Inflammatory macrophage treated with lipopolysaccharide for 4 hours (primary cell): Measurements from ENCODE around the gene ATP9B.
"Not testable (repeated sequence)": the region's sequence is repeated elsewhere in the genome, so short reads cannot be mapped to it uniquely, and the experiment has no call there.

ENCODE experiments used
- DNase-seq: peaks from one replicate; pipeline ENCODE4 v3.0.0-alpha.2; 2020

The ATP9B gene

DNA sequence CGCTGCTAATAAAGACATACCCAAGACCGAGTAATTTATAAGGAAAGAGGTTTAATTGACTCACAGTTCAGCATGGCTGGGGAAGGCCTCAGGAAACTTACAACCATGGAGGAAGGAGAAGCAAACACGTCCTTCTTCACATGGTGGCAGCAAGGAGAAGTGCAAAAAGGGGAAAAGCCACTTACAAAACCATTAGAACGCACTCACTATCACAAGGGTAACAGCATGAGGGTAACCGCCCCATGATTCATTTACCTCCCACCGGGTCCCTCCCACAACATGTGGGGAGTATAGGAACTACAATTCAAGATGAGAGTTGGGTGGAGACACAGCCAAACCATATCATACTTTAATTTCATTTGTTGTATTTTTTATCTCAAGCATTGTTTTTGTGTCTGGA lies 67.5 kb downstream of the ATP9B start:
- peak; percentile 80 for DNase-seq

DNA sequence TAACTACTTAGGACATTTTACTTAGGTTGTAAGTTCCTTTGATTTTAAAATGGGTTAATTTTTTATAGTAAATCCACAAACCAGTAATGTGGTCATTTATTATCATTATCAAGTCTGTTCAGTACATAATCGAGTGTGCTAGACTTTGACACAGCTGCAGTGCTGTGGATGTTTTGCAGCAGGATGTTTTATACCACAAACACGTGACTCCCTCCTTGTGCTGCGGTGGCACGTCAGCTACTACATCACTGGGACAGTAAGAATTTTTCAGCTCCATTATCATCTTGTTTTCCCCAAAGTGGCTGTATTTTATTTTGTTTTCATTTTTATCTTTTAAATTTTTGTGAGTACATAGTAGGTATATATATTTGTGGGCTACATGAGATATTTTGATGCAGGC lies 70.0 kb downstream of the ATP9B start:
- DNase-seq = no peak

DNA sequence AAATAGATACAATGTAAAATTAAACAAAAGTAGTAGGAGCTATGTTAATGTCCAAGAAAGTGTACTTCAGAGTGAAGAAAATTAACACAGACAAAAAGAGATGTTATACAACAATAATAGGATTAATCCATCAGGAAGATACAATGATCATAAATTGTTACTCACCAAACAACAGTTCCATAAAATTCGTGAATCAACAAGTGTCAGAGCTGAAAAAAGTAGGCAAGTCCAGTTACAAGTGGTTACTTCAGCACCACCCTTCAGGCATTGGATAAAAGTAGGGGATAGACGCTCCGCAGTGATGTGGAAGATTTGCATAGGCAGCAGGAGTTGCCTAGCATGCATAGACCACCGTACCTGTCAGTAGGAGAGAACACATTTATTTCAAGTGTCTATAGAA lies 77.8 kb downstream of the ATP9B start:
- DNase-seq = no peak

DNA sequence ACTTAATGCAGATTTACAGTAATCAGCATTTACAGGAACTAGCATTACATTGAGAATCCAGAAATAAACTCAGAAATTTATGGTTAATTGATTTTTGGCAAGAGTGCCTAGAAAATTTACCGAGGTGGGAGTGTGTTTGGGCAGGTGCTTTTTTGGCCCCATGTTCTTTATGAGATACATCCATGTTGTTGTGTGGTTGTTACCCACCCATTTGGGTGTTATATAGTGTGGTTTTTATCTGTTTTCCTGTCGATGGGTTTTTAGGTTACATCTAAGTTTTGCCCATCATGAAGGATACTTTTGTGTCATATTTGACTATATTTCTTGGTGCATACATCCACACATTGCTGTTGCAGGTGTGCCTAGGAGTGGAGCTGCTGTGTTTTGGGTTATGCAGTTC lies 82.0 kb downstream of the ATP9B start:
- no peak for DNase-seq

DNA sequence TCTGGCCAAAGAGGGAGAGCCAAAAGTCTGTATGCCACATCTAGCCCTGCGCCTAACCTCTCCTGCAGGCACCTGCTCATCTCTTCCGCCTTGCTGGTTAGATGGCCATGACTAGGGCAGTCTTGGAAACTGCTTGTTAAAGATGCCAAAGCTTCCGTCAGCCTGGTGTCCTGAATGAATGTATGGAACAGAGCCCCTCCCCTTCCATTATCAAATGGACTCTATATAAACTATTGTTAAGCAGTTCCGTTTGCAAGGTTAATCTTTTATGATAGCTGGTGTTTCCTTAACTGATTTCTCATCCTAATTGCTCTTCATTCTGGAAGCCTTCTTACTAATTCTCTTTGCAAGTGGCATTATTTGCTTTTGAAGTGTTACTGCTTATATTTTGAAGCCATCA lies 87.1 kb downstream of the ATP9B start:
- no peak for DNase-seq

DNA sequence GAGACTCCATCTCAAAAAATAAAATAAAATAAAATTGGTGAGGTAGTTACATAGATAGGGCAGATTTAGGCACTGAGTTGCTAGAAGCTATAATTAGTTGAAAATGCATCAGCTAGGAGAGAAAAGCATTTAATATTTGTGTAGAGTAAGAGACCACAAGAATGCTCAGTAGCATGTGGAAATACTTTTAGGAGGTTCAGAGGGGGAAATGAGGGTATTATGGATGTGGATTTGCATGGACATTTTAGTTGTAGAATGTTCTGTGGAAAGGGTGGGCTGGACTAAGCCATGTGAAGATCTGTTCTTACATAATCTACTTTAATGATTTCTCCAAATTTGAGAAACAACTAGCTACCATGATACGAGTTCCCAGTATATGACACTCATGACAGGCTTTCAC lies 95.5 kb downstream of the ATP9B start:
- no peak for DNase-seq

DNA sequence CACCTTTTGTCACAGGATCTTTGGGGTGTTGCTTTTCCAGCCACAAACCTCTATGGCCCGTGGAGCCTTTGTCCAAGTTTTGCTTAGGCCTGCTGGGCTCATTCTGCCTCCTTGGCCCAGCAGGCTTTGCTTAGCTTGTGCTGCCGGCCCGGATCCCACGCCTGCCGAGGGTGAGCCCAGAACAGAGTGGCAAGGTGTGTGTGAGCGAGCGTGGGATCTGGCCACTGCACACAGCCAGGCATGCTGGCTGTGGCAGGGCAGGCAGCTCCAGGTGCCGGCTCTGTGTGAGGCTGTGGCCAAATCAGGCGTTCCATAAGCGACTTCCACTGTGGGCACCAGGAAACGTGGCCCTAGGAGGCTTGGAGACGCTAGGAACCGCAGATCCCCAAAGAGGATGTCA lies 97.5 kb downstream of the ATP9B start:
- no peak for DNase-seq

DNA sequence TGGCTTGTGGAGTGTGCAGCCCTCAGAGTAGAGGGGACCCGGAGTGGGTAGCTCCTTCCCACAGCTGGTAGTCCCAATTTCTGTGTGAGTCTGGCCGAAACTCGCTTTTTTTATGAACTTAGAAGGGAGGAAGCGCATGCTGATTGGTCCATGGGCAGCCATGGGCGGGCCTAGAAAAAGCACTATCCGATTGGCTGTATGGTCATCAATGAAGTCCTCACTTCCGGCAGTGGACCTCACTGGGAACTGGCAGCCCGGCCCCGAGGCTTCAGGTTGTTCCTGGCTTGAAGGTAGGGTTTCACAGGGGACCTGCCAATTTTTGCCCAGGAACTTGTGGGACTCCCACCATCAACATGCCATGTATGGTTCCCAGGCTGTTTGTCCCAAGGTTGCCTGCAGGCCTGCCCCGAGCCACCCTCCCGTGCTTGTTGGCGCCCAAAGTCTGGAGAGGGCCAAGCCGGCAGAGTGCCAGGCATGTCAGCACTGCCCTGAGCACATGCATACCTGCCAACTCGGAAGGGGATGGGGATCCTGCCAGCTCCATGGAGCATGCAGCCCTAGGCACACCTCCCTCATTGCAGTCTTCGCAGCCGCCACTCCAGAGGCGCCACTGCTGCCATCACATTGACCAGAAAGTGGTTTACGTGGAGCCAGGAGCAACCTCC lies 98.5 kb downstream of the ATP9B start:
- DNase-seq = no peak

DNA sequence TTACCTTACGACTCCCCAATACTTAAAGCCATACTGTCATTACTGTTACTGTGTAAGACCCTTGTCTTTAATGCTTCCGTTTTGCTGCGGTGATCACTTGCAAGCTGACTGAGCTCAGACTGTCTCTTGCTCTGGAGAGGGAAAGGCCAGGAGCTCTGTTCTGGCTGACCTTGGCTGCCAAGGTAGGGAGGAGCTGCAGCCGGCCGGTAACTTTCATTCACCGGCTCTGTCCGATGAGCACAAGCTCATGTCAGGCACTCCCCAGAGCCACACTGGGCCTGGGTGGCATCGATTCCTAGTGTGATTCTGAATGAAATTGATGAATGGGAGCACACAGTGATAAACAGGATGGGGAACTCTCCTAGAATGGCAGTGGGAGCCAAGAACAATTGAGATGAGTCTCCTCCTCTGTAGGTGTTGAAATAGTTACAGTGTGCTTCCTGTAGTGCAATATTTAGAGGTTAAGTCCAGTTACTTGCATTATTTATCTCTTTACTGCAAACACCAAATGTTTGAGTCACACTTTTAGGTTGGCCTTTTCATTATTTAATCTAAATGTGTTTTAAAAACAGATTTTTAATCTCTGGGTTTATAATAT lies 100.9 kb downstream of the ATP9B start:
- peak; percentile 57 for DNase-seq

DNA sequence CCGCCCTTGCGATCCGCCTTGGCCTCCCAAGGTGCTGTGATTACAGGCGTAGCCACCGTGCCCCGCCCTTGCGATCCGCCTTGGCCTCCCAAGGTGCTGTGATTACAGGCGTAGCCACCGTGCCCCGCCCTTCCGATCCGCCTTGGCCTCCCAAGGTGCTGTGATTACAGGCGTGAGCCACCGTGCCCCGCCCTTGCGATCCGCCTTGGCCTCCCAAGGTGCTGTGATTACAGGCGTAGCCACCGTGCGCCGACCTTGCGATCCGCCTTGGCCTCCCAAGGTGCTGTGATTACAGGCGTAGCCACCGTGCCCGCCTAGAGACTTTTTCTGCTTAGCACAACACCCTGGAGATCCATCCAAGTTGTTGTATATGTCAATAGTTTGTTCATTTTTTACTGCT lies 103.1 kb downstream of the ATP9B start:
- DNase-seq = not testable (repeated sequence)

DNA sequence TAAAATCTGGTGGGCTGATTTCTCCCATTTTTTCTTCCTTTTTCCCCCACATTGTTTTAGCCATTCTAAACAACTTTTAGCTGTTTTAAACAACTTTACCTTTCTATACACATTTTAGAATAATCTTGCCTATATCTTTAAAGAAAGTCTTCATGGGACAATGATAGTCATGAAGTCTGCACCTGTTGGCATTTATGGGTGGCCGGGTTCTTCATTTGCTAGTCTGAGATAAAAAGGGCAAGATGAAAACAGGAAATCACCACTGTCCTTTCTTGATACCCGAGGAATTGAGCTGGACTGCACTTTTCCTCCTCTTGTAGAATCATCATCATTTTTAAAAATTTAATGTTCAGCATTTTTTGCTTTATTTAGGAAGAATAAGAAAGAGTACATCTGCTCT lies 104.5 kb downstream of the ATP9B start:
- no peak for DNase-seq

DNA sequence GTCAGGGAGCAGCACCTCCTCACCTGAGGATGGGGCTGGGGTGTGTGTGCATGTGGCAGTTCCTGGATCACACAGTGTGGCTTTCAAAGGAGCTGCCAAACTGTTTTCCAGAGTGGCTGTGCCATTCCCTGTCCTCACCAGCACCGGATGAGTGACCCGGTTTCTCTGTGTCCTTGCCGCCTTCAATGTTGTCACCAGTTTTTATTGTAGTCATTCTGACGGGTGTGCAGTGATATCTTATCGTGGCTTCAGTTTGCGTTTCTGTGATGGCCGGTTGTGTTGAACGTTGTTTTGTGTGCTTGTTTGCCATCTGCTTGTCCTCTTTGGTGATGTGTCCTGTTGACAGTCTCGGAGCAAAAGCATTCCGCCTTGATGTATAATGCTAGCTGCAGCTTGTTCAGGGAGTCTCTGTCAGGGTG lies 108.9 kb downstream of the ATP9B start:
- no peak for DNase-seq

DNA sequence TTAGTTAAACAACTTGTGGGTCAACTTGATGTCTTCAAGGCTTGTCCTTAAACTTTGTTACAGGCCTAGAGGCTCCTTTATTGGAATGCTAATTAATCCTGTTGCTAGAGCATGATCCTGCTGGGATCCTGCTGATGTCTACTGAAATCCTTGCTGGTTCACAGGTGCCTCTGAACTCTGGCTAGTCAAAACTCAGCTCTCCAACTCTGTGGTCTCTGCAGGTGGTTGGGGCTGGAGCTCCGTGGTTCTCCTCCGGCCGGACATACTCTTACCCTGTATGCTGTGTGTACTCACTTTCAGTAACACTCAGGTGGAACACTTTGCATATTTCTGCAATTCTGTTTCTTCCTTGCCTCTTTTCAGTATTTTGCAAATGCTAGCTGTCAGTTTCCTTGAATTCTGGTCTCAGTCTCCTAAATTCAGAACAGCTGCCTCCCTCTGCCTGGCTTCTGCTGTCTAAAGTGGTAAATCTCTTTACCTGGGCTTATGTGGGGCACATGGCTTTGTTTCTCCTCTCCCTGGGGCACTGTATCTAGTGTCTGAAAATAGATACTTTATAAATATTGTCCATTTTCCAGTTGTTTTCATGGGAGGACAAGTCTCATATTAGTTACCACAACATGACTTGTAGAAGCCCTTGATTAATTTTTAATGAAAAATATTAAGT lies 113.0 kb downstream of the ATP9B start:
- no peak for DNase-seq

DNA sequence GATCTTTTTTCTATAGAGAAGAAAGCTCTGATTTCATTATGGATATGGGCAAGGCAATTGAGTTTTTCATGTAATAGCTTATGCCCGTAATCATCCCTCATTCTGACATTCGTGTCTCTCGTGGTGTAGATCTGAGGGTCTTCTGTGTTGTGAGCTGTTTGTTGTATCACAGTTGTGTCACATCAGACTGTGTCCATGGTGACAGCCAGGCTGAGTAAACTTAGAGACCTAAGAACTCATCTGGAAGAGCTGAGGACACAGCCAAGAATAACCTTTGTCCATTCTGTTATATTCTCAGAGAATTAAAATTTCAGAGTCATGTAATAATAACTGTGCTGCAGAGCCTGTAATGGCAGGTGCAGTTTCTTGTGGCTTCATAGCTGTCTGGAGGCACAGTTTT lies 116.5 kb downstream of the ATP9B start:
- DNase-seq = no peak

DNA sequence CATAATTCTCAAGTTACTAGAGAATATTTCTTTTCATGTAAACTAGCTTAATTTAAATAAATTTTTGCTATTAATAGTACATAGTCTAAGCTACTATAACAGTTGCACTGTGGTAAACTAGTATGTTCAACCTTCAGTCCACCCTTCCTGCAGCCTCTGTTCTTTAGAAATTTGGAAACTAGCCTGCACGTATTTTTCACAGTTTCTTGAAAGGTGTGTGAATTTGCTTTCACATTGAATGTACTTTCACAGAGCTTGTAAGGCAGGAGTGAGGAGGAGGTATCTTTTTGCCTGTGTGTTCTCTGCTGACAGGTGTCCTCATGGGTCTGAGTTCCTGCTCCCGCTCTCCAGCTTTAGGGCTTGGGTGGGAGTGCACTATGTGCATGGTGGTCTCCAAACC lies 117.5 kb downstream of the ATP9B start:
- DNase-seq = no peak

DNA sequence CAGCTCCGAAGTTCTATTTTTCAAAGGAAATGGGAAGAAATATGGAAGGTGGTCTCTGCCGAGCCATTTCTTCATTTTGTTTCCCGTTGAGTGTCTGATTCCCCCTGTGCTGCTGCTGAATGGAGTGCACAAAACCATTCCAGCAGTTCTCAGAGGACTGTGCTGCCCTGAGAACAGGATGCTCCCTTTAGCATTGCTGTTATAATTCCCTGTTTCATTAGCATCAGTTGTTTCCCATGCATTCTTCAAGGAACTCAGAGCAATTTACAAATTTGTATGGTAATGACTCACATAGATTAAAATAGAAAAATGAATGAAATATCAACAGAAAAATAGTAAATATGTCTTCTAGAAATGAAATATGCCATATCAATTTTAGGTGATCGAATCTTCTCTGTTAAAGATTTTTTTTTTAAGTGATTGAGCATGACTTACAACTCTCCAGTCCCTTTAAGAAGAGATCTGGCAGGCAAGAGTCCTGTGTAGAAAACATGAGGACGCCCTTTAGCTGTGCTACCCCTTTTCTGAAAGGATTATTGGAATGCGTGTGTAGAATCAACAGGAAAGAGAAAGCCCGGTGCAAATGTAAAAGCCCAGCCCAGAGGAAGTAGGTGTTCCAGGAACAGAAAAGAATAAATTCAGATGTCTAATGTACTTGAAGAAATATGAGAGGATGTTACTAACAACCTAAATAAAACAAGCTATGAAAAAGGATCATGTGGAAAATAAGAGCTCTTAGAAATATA lies 118.5 kb downstream of the ATP9B start:
- DNase-seq = no peak

DNA sequence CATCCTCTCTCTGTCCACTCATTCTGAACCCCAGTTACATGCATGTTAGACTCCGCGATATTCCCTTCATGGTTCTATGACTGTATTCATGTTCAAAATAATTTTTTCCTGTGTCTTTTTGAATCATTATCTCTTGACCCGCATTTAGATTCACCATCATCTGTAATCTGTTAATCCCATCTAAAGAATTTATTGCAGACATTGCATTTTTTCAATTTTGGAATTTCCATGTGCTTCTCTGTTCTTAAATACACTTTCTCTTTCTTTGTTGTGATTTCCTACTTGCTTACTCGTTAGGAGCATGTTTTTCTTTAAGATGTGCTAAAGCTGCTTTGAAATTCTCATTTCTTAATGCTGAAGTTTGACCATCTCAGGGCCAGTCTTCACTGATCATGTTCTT lies 122.2 kb downstream of the ATP9B start:
- DNase-seq = no peak

DNA sequence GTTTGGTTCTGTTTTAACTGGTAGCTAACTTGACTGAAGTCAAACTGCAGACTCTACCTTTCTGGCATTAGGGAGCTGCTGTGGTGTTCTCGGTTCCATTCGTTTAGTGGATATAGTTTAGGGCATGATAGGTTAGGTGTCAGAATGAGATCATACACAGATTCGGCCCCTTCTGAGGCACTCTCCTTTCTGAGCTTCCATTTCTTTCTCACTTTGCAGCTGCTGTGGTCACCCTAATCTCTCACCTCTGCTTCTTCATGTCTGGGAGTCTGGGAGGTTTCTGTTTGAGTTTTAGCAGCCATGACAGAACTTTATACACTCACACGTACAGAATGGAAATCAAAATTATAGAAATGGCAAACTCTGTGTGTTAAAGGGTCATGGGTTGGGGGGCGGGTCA lies 122.8 kb downstream of the ATP9B start:
- no peak for DNase-seq

DNA sequence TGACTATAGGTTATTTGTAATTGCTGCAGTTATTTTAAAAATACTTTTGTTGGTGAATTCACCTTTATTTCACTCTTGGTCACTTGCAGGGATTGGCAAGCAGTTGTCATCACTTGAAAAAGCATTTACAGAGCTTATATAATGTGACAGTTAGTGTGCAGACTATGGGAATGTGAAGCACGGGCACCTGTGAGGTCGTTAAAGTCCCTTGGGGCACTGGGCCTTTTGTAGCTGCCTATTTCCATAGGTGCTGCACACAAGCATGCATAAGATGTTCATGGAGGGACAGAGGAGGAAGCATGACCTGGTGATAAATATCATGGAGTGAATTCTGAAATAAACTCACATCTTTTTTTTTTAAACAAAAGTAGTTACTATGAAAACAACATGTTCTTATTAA lies 124.6 kb downstream of the ATP9B start:
- DNase-seq = no peak

DNA sequence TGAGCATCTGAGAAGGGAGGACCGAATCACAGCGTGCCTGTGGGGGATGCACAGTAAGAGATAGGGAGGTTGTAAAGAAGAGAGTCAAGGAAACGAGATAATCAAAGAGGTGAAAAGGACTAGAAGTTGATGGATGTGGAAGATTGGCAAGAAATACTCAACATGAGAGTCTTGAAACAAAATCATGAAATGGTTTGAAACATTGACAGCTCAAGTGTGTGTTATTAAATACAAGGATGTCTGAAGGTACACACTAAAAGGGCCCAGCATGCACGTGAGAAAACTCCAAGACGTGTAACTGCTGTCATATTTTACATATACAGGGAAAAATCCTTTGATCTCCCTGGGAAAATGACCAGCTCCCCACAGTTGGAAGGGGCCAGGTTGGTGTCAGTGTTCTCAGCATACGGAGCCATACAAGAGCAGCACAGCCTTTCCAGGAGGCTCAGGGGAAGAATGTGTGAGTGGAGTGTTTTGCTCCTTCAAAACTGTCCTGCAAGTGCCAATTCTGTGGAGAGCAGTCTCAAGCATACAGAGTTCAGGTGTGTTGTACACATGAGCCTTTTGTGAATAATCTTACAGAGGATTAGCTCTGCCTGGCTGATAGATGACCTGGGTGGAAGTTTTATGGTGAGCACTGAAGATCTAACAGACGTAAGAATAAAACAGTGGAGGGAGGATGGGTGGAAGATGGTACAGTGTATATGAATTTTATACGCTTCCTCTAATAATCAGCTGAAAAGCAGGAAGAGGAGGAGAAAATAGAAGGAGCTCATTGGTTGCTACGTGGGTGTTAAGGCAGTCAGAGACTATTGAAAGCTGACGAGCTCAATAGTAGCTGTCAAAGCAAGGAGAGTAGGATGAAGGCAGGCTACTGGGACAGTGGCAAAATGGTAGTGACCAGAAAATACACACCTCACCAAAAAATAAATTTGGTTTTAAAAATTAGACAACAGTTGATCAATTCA lies 126.8 kb downstream of the ATP9B start:
- no peak for DNase-seq

DNA sequence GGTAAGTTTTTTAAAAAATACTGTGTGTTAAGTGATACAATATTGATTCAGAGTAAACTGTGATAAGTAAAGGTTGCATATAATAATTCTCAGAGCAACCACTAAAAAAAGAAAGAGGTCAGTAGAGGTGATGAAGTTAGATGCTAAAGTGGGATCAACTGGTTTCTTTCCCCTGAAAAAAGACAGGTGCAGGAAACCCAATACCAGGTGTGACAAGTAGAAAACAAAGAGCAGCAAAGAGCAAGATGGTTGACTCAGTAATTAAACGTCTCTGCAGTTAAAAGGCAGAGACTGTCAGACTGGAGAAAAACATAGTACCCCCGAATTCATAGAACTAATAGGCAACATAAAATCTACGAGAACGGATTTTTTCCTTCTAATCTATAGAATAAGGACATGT lies 128.3 kb downstream of the ATP9B start:
- DNase-seq = no peak

DNA sequence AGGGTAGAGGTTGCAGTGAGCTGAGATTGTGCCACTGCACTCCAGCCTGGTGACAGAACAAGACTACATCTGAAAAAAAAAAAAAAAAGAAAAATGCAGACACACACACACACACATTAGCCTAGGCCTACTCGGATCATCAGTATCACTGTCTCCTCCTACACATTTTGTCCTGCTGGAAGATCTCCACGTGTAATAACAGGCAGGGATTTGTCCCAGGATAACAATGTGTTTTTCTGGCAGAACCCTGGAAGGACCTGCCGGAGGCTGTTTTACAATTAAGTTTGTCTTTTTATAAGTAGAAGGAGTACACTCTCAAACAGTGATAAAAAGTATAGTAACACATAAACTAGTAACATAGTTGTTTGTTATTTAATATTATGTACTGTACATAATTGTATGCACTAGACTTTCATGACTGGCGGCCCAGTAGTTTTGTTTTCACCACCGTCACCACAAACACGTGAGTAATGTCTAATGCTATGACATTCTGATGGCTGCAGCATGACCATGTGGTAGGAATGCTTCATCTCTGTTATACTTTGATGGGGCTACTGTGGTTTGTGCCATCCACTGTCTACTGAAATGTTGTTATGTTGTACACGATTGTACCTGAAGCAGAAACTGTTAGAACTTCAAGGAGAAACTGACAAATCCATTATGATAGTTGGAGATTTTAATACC lies 130.6 kb downstream of the ATP9B start:
- no peak for DNase-seq
